ENCODE results near the gene PCDHA3.
"Not testable (repeated sequence)": the region's sequence is repeated elsewhere in the genome, so short reads cannot be mapped to it uniquely, and the experiment has no call there.

The PCDHA3 gene

GRCh38 chr5:140821375-140822280 lies 20.8 kb downstream of the PCDHA3 start, which contains the start of gene PCDHA5:
Gene PCDHA5, plus strand, starts transcription at chr5:140821613.
- no peaks in the 10 kb centered on the region for H3K4me1 ChIP-seq
- no peak within 1 kb of the TSS for H3K4me3 ChIP-seq (ENCODE audit: low read depth, low read length)
- no peaks in the 10 kb centered on the region for H3K27me3 ChIP-seq
- TF ChIP-seq CTCF (IDR thresholded peaks at IDR 0.05; ENCODE audit: low read depth, low read length), result no peak
- H3K9me3 ChIP-seq, result no peaks in the 10 kb centered on the region
- no peak for DNase-seq
- no peaks in the 10 kb centered on the region; the same call in none of the 2 replicates for H3K36me3 ChIP-seq

GRCh38 chr5:140822281-140822629 lies 21.4 kb downstream of the PCDHA3 start:
- Histone ChIP-seq H3K9me3 (no peaks in the 10 kb centered on the region), H3K4me3 (ENCODE audit: low read depth, low read length) (no peak overlapping the region), H3K36me3 (no peaks in the 10 kb centered on the region; the same call in none of the 2 replicates), H3K27me3 (no peaks in the 10 kb centered on the region), H3K4me1 (no peaks in the 10 kb centered on the region)
- TF ChIP-seq CTCF (IDR thresholded peaks at IDR 0.05; ENCODE audit: low read depth, low read length), result no peak
- DNase-seq, result no peak

- DNase-seq; H3K9me3 ChIP-seq; H3K4me1 ChIP-seq; H3K36me3 ChIP-seq; H3K27me3 ChIP-seq; H3K4me3 ChIP-seq (ENCODE audit: low read depth, low read length): not testable (repeated sequence)
Observed at GRCh38 chr5:140822969-140823368, 22.1 kb downstream of the PCDHA3 start.

- Histone ChIP-seq H3K36me3 (no peaks in the 10 kb centered on the region; the same call in none of the 2 replicates), H3K4me1 (no peaks in the 10 kb centered on the region), H3K27me3 (no peaks in the 10 kb centered on the region), H3K4me3 (ENCODE audit: low read depth, low read length) (no peak overlapping the region), H3K9me3 (no peaks in the 10 kb centered on the region)
- no peak for TF ChIP-seq CTCF (IDR thresholded peaks at IDR 0.05; ENCODE audit: low read depth, low read length)
- no peak for DNase-seq
Observed at GRCh38 chr5:140823475-140823874, 22.6 kb downstream of the PCDHA3 start.

GRCh38 chr5:140827704-140828361 lies 27.0 kb downstream of the PCDHA3 start, which contains the start of gene PCDHA6:
Gene PCDHA6, plus strand, starts transcription at chr5:140827960. Its CDS starts 132 bp downstream, at chr5:140828092.
- Histone ChIP-seq H3K27me3 (no peaks in the 10 kb centered on the region), H3K36me3 (no peaks in the 10 kb centered on the region; the same call in 1 of the 2 replicates), H3K9me3 (no peaks in the 10 kb centered on the region), H3K4me3 (ENCODE audit: low read depth, low read length) (no peak within 1 kb of the TSS), H3K4me1 (no peaks in the 10 kb centered on the region)
- no peak for TF ChIP-seq CTCF (IDR thresholded peaks at IDR 0.05; ENCODE audit: low read depth, low read length)
- DNase-seq, result no peak

- no peak for DNase-seq
- no peak for TF ChIP-seq CTCF (IDR thresholded peaks at IDR 0.05; ENCODE audit: low read depth, low read length)
- no peak overlapping the region for H3K4me3 ChIP-seq (ENCODE audit: low read depth, low read length)
- H3K36me3 ChIP-seq, result no peaks in the 10 kb centered on the region; the same call in 1 of the 2 replicates
- no peaks in the 10 kb centered on the region for H3K27me3 ChIP-seq
- H3K4me1 ChIP-seq, result no peaks in the 10 kb centered on the region
- H3K9me3 ChIP-seq, result no peaks in the 10 kb centered on the region
Observed at GRCh38 chr5:140828362-140828737, 27.5 kb downstream of the PCDHA3 start.

GRCh38 chr5:140829511-140830501 lies 28.9 kb downstream of the PCDHA3 start:
- H3K27me3 ChIP-seq; H3K4me3 ChIP-seq (ENCODE audit: low read depth, low read length); H3K9me3 ChIP-seq; DNase-seq; H3K36me3 ChIP-seq; H3K4me1 ChIP-seq: not testable (repeated sequence)
